T-helper 2 cell (primary cell): ENCODE data around the gene RAI14.
"Not testable (repeated sequence)": the region's sequence is repeated elsewhere in the genome, so short reads cannot be mapped to it uniquely, and the experiment has no call there.

Source experiments
- DNase-seq, 5 experiments: peaks; one replicate each; pipeline versions ENCODE4 v3.0.0 to v3.0.0-alpha.2; 2012 to 2022

RAI14 gene

DNA sequence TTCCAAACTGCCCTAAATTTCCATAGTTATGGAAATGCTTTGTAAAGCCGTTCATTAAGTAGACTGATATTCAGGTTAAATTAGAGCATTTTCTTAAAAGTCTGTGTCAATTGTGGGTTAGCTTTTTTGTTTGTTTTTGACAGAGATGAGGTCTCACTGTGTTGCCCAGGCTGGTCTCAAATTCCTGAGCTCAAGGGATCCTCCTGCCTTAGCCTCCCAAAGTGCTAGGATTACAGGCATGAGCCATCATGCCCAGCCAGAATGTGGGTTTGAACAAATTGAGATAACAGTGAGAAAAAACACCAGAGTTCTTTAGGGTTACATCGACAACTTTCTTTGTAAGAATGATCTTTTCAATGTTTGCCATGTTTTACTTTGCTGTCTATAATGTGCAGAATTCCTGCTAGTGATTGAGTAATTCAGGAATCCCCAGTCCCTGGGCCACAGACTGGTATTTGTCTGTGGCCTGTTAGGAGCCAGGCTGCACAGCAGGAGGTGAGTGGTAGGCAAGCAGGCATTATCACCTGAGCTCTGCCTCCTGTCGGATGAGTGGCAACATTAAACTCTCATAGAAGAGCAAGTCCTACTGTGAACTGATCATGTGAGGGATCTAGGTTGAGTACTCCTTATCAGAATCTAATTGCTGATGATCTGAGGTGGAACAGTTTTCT is 80.5 kb downstream of the RAI14 start:
- no peak for DNase-seq

DNA sequence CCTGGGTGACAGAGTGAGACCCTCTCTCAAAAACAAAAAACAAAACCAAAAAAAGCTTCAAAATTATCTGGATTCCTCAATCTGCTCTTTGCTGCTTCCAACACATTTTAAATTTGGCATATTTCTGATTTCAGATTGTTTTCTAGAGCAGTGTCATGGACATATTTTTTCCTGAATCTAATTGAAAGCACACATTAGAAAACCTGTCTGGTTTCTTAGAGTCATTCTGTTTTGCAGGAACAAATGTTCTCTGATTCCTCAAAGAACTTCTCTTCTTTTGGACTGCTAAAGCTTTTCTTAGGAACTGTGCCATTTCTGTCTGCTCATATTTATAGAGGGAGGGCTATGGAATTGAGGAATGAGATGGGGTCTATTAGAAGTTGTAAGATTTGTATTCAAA is 81.6 kb downstream of the RAI14 start:
- no peak for DNase-seq

DNA sequence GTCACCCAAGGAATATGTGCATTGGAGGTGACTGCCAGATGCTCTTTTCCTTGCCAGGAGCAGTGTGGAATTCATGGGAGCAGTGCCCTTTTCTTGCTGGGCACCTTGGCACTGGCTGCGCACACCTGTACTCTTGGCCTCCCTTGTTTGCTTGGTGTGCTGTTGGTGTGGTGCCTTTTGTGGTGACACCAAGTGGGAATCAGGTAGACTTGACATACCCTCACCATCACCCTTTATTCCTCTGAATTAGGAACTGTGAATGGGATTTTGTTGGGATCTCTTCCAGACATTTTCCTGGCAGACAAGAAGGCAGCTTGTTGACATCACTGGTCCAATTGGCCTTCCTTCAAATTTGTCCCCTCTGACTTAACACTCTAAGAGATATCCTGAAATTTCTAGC is 82.3 kb downstream of the RAI14 start:
- no peak for DNase-seq

DNA sequence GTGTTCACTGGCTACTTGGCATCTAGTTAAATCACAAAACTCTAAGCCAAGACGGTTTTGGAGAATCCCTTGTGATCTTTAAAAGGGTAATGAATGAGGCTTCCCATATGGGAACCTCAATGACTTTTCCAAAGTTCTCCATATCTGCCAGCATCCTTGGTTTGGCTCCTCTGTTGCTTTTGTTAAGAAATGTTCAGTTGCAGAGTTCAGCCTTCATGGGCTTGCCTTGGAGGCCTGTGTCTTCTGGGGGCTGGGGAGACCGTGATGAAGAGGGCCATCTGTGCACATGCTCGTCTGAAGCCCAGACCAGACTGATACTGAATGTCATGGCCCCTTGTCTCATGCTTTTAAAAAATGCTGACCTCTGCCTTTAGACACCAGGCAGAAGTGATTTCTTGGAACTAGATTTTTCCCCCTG is 84.3 kb downstream of the RAI14 start:
- DNase-seq: no peak

DNA sequence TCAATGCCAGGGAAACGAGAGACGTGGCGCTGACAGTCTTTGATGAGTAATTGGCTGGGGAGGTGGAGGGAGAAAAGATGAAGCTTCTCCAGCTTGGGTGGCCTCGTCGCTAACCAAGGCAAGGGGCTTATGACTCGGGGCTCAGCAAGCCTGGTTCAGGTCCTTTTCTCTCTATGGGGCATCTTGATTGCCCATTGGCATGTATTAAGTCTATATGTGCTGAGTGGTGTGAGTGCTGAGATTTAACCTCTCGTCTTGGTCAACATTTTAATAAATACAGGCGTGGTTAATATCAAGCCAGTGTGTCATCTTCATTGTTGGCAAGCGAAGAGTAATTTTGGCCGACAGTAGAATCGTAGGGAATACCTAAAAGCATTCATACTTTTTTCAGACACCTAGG is 85.9 kb downstream of the RAI14 start:
- DNase-seq: no peak

DNA sequence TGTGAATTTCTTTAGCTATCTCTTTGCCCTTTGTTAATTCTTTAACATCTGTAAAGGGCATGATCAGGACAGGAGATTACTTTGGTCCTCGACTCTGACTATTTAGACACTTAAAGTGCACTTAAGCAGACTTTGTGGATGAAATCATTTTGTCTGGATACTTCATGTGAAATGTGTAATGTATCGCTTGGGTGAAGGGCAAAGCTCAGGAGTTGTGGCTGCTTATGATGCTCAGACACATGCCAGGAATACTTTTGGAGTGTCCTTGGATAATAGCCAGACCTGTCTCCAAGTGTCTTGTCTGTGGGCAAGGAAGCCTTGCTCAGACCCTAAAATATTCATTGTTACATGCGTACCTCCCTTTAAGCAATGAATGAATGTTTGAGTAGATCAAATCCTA is 87.8 kb downstream of the RAI14 start:
- DNase-seq: no peak

DNA sequence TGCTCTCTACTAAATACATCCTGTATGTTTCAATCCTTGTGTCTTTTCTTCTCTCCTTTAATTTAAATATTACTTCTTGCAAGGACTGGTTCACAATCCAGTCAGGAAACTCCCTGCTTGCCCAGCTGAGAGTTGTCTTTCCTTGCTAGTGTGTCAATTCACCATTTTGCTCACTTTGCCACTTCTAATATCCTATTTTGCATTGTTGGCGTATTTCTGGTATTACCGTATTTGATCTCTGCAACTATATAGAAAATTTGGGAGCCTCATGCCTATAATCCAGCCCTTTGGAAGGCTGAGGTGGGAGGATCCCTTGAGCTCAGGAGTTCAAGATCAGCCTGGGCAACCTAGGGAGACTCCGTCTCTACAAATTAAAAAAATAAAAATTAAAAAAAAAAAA is 92.3 kb downstream of the RAI14 start:
- DNase-seq: no peak

DNA sequence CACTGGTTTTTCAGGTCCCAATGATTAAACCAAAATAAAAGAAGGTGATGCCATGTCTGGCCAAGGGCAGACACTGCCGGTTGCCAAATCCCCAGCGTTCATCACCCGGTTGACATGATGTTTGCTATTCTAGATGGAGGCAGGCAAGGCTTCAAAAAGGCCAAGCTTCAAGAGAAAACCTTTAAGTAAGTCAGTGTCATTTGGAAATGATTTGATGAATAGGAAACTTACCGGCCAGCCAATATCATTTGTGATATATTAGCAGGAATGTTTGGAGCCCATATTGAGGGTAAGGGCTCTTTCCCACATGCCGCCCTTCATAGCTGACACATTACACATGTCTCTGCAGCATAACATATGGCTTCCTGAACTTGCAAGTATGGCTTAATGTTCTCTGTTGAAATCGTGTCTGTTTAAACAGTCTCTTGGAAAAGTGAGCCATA is 93.3 kb downstream of the RAI14 start:
- no peak for DNase-seq

DNA sequence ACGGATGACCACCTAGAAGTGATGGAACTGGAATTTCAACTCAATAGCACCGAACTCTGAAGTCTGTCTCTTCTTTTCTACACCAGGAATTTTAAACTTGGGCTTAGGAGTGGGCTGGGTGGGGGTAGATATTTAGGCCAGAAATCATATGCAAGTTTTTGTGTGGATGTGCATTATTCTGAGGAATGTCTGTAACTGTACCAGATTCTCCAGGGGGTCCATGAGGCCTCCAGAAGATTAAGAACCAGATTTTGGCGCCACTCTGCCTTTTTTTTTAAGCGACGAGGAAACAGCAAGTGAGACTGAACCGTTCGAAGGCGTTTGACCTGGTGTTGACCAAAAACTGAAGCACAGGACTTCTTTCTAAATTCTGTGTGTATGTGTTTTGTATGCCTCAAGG is 94.1 kb downstream of the RAI14 start:
- DNase-seq: no peak

DNA sequence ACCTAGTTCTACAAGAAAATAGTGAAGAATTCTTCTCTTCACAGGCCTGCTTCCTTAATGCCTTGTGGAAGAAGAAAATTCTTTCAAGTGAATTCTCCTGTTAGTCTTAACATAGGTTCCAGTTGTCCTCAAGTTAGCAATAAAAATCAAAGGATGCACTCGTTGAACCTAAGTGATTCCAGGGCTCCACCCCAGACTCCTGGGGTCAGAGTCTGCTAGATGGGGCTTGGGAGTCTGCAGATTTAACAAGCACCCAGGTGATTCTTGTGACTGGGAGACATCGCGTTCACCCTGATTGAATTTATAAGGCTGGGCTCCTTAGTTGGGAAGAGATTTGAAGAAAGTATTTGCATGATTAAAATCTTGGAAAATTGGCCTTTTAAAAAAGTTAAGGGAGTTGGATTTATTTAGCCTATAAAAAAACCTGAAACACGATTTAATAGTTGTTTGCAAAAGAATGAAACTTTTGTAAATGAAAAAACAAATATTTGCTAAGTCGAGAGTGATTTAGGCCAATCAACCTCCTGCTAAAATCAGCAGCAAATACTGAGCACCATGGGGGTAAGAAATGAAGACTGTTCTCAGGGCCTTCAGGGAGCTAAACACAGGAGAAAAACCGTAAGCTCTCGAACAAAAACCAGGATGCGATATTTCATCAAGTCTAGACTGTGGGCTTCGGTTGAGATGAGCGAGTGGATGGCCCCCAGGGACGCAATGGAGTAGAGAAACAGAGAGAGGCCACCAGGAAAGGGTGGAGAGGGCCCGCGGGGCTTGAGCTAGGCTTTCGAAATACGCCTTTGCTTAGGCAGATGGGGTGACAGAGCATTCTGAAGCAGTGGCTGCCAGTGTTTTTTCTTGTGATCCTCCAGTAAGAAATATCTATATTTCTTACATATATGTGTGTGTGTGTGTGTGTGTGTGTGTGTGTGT is 95.9 kb downstream of the RAI14 start:
- DNase-seq: no peak

DNA sequence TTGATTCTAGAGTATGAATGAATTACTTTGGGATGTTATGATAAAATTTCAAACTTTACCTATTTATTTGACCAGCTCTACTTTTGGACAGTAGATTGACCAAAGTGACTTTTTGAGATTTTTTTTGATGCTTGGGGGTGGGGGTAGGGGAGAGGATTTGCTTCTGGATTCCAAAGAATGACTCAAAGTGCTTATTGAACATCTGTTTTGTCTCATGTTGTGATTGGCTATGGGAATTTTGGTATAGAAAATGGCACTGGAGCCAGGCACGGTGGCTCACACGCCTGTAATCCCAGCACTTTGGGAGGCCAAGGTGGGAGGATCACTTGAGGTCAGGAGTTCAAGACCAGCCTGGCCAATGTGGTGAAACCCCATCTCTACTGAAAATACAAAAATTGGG is 97.1 kb downstream of the RAI14 start:
- DNase-seq: not testable (repeated sequence)

DNA sequence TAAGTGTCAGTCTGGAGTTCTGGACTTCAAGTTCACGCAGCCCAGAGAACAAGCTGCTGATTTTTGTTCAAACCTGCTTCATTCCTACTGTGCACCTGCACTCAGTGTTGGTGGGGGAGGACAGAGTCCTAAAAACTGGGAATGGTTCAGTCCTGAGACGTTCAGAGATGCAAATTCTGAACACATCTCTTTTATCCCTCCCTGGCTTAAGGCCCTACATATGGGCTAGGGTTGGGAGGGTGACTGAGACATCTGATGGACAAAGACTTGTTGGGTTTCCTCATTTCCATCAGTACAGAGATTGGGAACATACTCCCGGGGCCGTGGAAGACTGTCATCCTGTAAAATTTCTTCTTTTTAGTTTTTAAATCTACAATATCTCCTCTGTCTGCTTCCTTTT is 99.8 kb downstream of the RAI14 start:
- no peak for DNase-seq

DNA sequence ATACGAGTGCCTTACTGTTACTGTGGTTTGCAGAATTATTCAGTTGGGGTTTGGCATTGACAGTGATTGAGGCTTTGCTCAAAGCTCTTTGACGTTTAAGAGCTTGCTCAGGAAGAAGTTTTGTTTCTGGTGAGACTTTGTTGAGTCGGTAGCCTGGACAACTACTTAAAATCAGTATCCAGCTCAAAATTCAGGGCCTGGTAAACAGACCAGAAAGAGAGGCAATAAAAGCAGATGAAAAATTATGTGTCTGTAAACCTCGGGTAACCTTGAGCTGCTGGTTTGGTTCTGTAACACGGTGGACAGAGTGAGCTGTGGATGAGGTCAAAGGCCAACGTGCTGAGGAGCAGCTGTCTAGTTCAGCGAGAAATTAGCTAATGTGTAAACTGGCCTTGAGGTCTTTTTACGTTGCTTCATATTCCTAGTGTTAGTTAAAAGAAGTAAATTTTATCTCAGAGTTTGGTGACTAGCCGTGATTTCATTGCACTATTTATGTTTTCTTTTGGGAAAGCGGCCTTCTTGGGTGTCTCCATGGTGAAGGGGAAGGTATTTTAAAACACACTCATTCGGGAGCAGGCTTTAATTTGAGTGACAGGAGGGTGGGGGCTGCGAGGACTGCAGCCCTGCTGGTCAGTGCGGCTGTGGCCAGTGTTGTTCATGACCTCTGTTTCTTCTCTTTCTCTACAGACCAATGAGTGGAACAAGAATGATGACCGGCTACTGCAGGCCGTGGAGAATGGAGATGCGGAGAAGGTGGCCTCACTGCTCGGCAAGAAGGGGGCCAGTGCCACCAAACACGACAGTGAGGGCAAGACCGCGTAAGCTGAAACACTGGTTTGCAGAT is 100.9 kb downstream of the RAI14 start:
- no peak for DNase-seq

DNA sequence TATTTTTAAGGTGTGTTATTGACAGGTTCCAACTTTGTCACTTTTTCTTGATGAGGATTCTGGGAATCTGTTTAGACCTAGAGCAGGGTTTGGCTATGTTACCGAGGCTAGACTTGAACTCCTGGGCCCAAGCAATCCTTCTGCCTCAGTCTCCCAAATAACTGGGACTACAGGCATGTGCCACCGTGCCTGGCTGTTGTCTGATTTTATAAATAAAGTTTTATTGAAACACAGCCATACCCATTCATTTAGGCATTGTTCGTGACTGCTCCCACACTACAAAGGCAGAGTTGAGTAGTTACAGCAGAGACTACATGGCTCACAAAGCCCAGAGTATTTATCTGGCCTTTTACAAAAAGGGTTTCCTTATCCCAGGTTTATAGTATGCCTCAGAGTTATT is 102.4 kb downstream of the RAI14 start:
- no peak for DNase-seq

DNA sequence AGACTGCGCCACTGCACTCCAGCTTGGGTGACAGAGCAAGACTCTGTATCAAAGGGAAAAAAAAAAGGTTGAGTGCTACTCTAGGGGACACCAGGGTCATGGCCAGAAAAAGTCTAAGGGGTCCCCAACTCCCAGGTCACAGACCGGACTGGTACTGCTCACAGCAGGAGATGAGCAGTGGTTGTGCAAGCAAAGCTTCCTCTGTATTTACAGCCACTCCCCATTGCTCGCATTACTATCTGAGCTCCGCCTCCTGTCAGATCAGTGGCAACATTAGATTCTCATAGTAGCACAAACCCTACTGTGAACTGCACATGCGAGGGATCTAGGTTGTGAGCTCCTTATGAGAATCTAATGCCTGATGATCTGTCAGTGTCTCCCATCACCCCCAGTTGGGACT is 103.1 kb downstream of the RAI14 start:
- DNase-seq: not testable (repeated sequence)

DNA sequence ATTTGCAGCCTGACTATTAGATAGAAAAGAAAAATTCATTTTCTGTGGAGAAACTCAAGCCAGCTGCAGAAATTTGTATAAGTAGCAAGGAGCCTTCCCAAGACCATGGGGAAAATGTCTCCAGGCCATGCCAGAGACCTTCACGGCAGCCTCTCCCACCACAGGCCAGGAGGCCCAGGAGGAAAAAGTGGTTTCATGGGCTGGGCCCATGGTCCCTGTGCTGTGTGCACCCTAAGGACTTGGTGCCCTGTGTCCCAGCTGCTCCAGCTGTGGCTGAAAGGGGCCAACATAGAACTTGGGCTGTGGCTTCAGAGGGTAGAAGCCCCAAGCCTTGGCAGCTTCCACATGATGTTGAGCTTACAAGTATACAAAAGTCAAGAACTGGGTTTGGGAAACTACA is 109.5 kb downstream of the RAI14 start:
- DNase-seq: no peak

DNA sequence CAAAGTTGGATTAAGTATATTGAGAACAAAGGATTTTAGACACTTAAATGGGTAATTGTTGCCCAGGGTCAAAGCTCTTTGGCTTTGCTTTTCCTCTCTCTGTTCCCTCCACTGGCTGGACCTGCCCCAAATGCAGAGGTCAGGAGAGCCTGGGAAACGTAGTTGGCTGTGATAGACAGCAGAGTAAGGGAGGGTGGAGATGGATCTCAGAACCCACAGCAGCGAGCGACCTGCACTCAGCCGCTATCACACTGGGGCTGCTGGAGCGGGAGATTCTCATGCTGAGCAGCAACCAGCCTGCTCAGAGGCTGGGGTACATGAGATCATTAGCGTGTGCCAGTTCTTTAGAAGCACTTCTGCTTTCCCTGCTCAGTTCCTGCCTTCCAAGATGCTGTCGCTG is 111.1 kb downstream of the RAI14 start:
- no peak for DNase-seq

DNA sequence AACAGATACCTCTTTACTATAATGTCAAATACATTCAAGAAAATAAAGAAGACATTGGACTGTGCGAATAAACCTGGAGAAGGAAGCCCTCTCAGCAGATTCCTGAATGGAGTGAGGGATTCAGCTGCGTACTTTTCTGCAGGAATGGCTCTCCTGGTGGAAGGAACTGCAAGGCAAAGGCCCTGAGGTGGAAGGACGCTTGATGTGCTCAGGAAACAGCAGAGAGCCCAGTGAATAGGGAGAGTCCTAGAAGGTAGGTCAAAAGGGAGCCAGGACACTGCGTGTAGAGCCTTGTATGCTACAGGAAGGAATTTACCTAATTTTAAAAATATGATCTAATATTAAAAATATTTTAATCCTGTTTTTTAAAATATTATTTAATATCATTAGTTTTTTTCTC is 114.4 kb downstream of the RAI14 start:
- DNase-seq: no peak

DNA sequence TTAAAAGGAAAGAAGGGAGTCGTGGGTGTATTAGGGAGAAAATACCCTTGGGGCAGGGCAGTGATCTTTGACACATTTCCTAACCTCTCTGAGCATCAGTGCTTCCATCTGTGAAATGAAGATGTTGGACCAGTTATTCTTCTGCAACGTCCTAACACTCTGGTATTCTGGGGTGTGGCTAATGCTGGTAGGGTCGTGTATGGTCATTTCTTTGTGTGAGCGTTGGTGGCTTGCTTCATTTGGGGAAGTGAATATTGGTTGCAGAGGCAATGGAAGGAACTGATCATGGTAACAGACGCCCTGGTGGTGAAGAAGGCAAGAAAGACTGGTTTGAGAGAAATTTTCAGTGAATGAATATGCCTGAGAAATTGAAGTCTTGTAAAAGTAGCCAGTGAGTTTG is 114.9 kb downstream of the RAI14 start:
- DNase-seq: no peak

DNA sequence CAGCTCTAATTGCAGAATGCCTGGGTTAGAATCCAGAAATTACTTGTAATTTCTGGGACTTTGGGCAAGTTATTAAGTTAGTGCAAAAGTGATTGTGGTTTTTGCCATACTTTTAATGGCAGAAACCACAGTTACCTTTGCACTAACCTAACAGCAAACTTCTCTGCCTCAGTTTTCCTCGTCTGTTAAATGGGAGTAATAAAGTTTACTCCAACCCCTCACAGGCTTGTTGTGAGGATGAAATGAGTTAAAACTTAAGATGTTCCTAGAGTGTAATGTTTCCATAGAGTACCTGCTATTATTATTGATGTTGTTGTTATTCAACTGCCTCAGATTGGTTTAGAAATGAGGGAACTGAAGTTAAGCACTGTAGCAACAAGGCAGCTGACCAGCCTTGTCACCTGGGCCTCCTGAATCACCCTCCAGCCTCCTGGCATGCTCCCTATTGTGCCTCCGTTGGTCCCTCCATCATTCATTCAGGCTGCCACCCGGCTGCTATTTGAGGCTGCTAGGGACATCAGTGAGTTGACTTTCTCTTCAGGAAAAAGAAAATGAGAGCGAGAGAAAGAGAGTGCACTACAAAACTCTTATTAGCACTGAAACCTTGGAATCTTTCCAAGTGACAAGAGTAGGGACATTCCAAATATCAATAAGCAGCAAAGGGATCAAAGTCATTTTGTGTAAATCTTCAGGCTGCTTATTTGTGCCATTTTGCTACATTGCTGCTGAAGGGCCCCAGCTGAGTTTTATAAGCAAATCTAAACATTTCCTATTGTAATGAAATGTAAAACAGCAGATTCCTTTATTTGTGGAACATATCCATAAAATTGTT is 116.4 kb downstream of the RAI14 start:
- DNase-seq: no peak

DNA sequence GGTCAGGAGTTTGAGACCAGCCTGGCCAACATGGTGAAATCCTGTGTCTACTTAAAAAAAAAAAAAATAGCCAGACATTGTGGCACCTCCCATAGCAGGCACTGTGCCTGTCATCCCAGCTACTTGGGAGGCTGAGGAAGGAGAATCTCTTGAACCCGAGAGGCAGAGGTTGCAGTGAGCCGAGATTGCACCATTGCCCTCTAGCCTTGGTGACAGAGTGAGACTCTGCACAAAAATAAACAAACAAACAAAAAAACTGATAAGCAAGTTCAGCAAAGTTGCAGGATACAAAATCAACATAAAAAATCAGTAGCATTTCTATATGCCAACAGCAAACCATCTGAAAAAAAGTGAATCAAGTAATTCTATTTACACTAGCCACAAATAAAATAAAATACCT is 118.0 kb downstream of the RAI14 start:
- no peak for DNase-seq

DNA sequence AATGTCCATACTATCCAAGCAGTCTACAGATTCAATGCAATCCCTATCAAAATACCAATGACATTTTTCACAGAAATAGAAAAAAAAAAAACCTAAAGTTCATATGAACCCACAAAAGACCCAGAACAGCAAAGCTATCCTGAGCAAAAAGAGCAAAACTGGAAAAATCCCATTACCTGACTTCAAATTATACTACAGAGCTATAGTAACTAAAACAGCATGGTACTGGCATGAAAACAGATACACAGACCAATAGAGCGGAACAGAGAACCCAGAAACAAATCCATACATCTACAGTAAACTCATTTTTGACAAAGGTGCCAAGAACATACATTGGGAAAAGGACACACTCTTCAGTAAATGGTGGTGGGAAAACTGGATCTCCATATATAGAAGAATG is 118.5 kb downstream of the RAI14 start:
- DNase-seq: not testable (repeated sequence)
